Measurements from ENCODE around the gene CACNG6. TPM values are rescaled to one million over a fixed set of nuclear protein-coding genes. Genes with fewer than 3 reads are reported as not detected.
A peak's percentile ranks its signal among the peaks of the same experiment; 100 is the strongest.

CACNG6 gene
- polyA plus RNA-seq, 1 of the 3 experiments (the other 2 are of a cell fraction), result 1.2 TPM

DNA sequence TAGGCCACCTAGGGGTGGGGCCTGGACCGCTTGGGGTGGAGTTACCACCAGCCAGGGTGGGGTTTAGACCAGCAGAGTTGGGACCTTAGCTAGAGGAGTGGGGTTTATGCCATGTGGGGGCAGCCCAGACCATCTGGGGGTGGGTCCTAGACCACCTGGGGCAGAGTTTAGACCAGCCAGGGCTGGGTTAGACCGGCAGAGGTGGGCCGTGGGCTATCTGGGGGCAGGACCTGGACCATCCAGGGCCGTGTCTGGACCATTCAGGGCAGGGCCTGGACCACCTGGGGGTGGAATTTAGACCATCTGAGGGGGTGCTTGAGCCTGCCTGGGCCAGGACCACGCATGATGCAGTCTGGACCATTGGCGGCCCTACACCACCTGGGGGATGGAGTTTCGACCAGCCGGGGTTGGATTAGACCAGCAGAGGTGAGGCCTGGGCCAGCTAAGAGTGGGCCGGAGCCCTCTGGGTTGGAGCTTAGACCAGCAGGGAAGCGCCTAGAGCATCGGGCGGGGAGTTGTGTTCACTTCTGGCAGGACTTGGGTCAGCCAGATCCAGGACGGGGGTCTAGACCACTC, 10.0 kb upstream of the CACNG6 start (continued):
- TF ChIP-seq, protein P1, sequence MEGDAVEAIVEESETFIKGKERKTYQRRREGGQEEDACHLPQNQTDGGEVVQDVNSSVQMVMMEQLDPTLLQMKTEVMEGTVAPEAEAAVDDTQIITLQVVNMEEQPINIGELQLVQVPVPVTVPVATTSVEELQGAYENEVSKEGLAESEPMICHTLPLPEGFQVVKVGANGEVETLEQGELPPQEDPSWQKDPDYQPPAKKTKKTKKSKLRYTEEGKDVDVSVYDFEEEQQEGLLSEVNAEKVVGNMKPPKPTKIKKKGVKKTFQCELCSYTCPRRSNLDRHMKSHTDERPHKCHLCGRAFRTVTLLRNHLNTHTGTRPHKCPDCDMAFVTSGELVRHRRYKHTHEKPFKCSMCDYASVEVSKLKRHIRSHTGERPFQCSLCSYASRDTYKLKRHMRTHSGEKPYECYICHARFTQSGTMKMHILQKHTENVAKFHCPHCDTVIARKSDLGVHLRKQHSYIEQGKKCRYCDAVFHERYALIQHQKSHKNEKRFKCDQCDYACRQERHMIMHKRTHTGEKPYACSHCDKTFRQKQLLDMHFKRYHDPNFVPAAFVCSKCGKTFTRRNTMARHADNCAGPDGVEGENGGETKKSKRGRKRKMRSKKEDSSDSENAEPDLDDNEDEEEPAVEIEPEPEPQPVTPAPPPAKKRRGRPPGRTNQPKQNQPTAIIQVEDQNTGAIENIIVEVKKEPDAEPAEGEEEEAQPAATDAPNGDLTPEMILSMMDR (IDR thresholded peaks at IDR 0.05), result no peak

GRCh38 chr19:53982001-53982451, 9.4 kb upstream of the CACNG6 start:
- Histone ChIP-seq H3K27me3 (ENCODE audit: insufficient read depth) (no peaks in the 10 kb centered on the region), H3K4me1 (ENCODE audit: control insufficient read depth in 1 of 2, insufficient read depth in 2 of 2, low read depth in 1 of 2, low read length in 1 of 2) (peaks cover 7 to 23% of the 10 kb centered on the region in 2 experiments; a peak in 3 of 4 replicates), H3K9me2 (no peaks in the 10 kb centered on the region), H3K9me3 (no peaks in the 10 kb centered on the region), H3K27ac (ENCODE audit: low read depth in 2 of 2, low read length in 1 of 2) (no peak overlapping the region), H3K4me3 (ENCODE audit: low read depth in 2 of 2, low read length in 1 of 2) (peak overlapping the region in 1 of 2 experiments; percentile 21; a peak in 1 of 4 replicates), H3K79me2 (ENCODE audit: insufficient read depth) (peaks cover 11% of the 10 kb centered on the region), H2AFZ (ENCODE audit: low read depth) (no peak overlapping the region), H3K9ac (no peak overlapping the region), H3K36me3 (replicated peaks in 1 of 2; ENCODE audit: control insufficient read depth in 1 of 2, insufficient read depth in 2 of 2, low read length in 1 of 2) (no peaks in the 10 kb centered on the region), H4K20me1 (ENCODE audit: insufficient read depth) (no peaks in the 10 kb centered on the region), H3K4me2 (no peak overlapping the region; the same call in 1 of the 2 replicates), H3F3A (replicated peaks; ENCODE audit: insufficient read depth) (peaks cover 47% of the 10 kb centered on the region)
- POLR2A ChIA-PET, result no interaction called here
- no peak for TF ChIP-seq RAD21 (IDR thresholded peaks at IDR 0.05; ENCODE audit: low read length)
- TF ChIP-seq MXI1 (IDR thresholded peaks at IDR 0.05; ENCODE audit: low read depth, low read length), result no peak
- no peak for TF ChIP-seq YY1 (IDR thresholded peaks at IDR 0.05; ENCODE audit: low read depth)
- no peak for TF ChIP-seq TCF12 (IDR thresholded peaks at IDR 0.05)
- TF ChIP-seq, protein P2, sequence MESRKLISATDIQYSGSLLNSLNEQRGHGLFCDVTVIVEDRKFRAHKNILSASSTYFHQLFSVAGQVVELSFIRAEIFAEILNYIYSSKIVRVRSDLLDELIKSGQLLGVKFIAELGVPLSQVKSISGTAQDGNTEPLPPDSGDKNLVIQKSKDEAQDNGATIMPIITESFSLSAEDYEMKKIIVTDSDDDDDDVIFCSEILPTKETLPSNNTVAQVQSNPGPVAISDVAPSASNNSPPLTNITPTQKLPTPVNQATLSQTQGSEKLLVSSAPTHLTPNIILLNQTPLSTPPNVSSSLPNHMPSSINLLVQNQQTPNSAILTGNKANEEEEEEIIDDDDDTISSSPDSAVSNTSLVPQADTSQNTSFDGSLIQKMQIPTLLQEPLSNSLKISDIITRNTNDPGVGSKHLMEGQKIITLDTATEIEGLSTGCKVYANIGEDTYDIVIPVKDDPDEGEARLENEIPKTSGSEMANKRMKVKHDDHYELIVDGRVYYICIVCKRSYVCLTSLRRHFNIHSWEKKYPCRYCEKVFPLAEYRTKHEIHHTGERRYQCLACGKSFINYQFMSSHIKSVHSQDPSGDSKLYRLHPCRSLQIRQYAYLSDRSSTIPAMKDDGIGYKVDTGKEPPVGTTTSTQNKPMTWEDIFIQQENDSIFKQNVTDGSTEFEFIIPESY (IDR thresholded peaks at IDR 0.05; ENCODE audit: borderline replicate concordance, low read depth), result no peak
- TF ChIP-seq GABPA (IDR thresholded peaks at IDR 0.05; ENCODE audit: low read depth), result no peak
- TF ChIP-seq REST (IDR thresholded peaks at IDR 0.05; ENCODE audit: low read depth, low read length), result no peak
- TF ChIP-seq RFX5 (IDR thresholded peaks at IDR 0.05; ENCODE audit: low read length), result no peak
- DNase-seq, result peak; percentile 64
- CTCF ChIA-PET, result no interaction called here
- 52% methylated on average over 29 of the region's 62 CpGs for WGBS (ENCODE audit: low lambda C conversion rate)

Data from SK-N-SH (cell line).